ENCODE measurements around the gene TLE1. TPM values are rescaled to one million over a fixed set of nuclear protein-coding genes. Genes with fewer than 3 reads are reported as not detected.
A peak's percentile ranks its signal among the peaks of the same experiment; 100 is the strongest.
"Not testable (repeated sequence)": the region's sequence is repeated elsewhere in the genome, so short reads cannot be mapped to it uniquely, and the experiment has no call there.

TLE1 gene
- total RNA-seq: 10 to 100 TPM; 51.5 to 77.3 (median 62.2) TPM

GRCh38 chr9:81689343-81690175 is at the start of gene TLE1:
TLE1 (minus strand) TSS chr9:81689547; CDS start chr9:81688240, 1,307 bp downstream.
- Histone ChIP-seq H3K27ac (peak within 1 kb of the TSS; percentile 89 to 95 (median 93)), H3K4me3 (peak within 1 kb of the TSS; percentile 60 to 92 (median 74)), H3K27me3 (no peaks in the 10 kb centered on the region), H3K9me3 (no peaks in the 10 kb centered on the region), H3K36me3 (no peaks in the 10 kb centered on the region), H3K4me1 (peaks cover 11 to 34% (median 30%) of the 10 kb centered on the region in 4 donors)
- in situ Hi-C loops (cut with MboI; ENCODE audit: low pct_ligation_motif_present in 1 of 4, low pct_unique_long_range_greater_than_20kb in 1 of 4, low sequenced_read_pairs in 3 of 4) (loop anchor here in 2 of 4 donors (25.0 kb wide), 1 partner anchor 923 kb away; no protein-coding TSS in a partner anchor), intact Hi-C loops (cut with DNase I; ENCODE audit: low total_unique reads) (loop anchor here (5.0 to 10.0 kb wide), 5 partner anchors 77 to 892 kb away; no protein-coding TSS in a partner anchor)
- peak; percentile 99 for DNase-seq
- 0% methylated on average over 7 to 36 of the region's 95 CpGs for whole genome bisulfite sequencing, 2 donors (ENCODE audit: low coverage in 1 of 2)
- TF ChIP-seq EP300 (IDR thresholded peaks at IDR 0.05; ENCODE audit: low read depth) (peak; percentile 2), CTCF (IDR thresholded peaks at IDR 0.05) (no peak), POLR2AphosphoS5 (IDR thresholded peaks at IDR 0.05) (peak; percentile 92 to 96 (median 95)), POLR2A (IDR thresholded peaks at IDR 0.05) (peak; percentile 77)

- in situ Hi-C loops (cut with MboI; ENCODE audit: low pct_ligation_motif_present in 1 of 4, low pct_unique_long_range_greater_than_20kb in 1 of 4, low sequenced_read_pairs in 3 of 4) (no loop called here), intact Hi-C loops (cut with DNase I; ENCODE audit: low total_unique reads) (no loop called here)
- DNase-seq: peak; percentile 44
- H3K4me3 ChIP-seq: no peak overlapping the region
- no peaks in the 10 kb centered on the region for H3K27me3 ChIP-seq
- TF ChIP-seq POLR2A (IDR thresholded peaks at IDR 0.05): no peak
- TF ChIP-seq CTCF (IDR thresholded peaks at IDR 0.05): no peak
- no peak for TF ChIP-seq EP300 (IDR thresholded peaks at IDR 0.05; ENCODE audit: low read depth)
- no peak for TF ChIP-seq POLR2AphosphoS5 (IDR thresholded peaks at IDR 0.05)
- no peaks in the 10 kb centered on the region for H3K36me3 ChIP-seq
- WGBS, 2 donors (ENCODE audit: low coverage in 1 of 2): 30 to 45% methylated on average over 3 to 6 of the region's 6 CpGs
- no peaks in the 10 kb centered on the region for H3K9me3 ChIP-seq
- peak overlapping the region; percentile 22 to 65 (median 30) for H3K27ac ChIP-seq
- peaks cover 0 to 8% (median 4%) of the 10 kb centered on the region in 4 donors for H3K4me1 ChIP-seq
These were observed 48.6 kb upstream of the TLE1 start for GRCh38 chr9:81737871-81738507.

- H3K36me3 ChIP-seq; in situ Hi-C loops (cut with MboI; ENCODE audit: low pct_ligation_motif_present in 1 of 4, low pct_unique_long_range_greater_than_20kb in 1 of 4, low sequenced_read_pairs in 3 of 4); H3K27ac ChIP-seq; H3K27me3 ChIP-seq; H3K4me3 ChIP-seq; H3K9me3 ChIP-seq; H3K4me1 ChIP-seq; intact Hi-C loops (cut with DNase I; ENCODE audit: low total_unique reads); DNase-seq: not testable (repeated sequence)
- WGBS, 2 donors (ENCODE audit: low coverage in 1 of 2): 94 to 95% methylated on average over 3 of the region's 3 CpGs
These were observed 41.2 kb upstream of the TLE1 start for GRCh38 chr9:81730498-81730897.

GRCh38 chr9:81729135-81729534 is 39.8 kb upstream of the TLE1 start:
- H3K27ac ChIP-seq: no peak overlapping the region
- intact Hi-C loops (cut with DNase I; ENCODE audit: low total_unique reads) (no loop called here), in situ Hi-C loops (cut with MboI; ENCODE audit: low pct_ligation_motif_present in 1 of 4, low pct_unique_long_range_greater_than_20kb in 1 of 4, low sequenced_read_pairs in 3 of 4) (no loop called here)
- H3K9me3 ChIP-seq: no peaks in the 10 kb centered on the region
- WGBS, 2 donors (ENCODE audit: low coverage in 1 of 2): 61 to 81% methylated on average over 3 to 4 of the region's 4 CpGs
- no peaks in the 10 kb centered on the region for H3K36me3 ChIP-seq
- peaks cover 0 to 6% (median 0%) of the 10 kb centered on the region in 4 donors for H3K4me1 ChIP-seq
- DNase-seq: no peak
- no peaks in the 10 kb centered on the region for H3K27me3 ChIP-seq
- H3K4me3 ChIP-seq: no peak overlapping the region
- TF ChIP-seq POLR2AphosphoS5 (IDR thresholded peaks at IDR 0.05) (no peak), EP300 (IDR thresholded peaks at IDR 0.05; ENCODE audit: low read depth) (no peak), POLR2A (IDR thresholded peaks at IDR 0.05) (no peak), CTCF (IDR thresholded peaks at IDR 0.05) (no peak)

Data from transverse colon (tissue), 4 donors.